Measurements from ENCODE around the gene PRR15L.
"Not testable (repeated sequence)": the region's sequence is repeated elsewhere in the genome, so short reads cannot be mapped to it uniquely, and the experiment has no call there.

Gene PRR15L

DNA sequence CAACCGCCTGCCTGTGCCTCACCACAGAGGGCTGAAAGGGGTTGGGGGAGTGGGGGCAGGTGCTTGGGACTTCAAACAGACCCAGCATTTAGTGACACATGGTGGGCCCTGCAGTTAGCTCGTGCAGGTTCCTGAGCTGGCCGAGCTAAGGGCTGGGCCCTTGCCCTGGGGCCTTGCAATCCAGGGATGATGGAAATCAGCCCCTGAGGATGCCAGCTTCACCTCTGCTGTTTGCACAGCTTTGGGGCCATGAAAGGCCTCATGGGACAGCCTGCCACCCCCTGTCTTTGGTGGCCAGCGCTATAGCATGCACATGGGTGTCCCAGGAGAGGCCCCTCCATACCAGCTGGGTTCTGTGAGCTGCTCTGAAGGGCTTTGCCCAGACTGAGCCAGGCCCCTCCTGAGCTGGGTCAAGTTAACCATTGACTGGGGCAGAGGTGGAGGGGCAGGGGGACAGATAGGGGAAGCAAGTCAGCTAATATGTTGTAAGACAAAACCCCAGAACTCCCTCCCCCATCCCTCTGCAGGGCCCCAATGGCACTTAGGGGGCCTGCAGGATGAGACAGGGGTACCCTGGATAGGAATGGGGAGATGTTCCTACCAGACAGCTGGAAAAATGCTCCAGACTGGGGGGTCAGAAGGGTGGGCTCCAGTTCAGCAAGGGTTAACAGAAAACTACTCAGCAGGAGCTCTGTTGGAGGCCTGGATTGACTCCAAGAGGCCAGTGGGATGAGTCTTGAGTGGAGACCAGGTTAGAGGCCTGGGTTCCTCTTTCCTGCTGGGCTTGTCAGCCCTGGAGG, 692 bp downstream of the PRR15L start:
- peak; percentile 46 for DNase-seq

DNA sequence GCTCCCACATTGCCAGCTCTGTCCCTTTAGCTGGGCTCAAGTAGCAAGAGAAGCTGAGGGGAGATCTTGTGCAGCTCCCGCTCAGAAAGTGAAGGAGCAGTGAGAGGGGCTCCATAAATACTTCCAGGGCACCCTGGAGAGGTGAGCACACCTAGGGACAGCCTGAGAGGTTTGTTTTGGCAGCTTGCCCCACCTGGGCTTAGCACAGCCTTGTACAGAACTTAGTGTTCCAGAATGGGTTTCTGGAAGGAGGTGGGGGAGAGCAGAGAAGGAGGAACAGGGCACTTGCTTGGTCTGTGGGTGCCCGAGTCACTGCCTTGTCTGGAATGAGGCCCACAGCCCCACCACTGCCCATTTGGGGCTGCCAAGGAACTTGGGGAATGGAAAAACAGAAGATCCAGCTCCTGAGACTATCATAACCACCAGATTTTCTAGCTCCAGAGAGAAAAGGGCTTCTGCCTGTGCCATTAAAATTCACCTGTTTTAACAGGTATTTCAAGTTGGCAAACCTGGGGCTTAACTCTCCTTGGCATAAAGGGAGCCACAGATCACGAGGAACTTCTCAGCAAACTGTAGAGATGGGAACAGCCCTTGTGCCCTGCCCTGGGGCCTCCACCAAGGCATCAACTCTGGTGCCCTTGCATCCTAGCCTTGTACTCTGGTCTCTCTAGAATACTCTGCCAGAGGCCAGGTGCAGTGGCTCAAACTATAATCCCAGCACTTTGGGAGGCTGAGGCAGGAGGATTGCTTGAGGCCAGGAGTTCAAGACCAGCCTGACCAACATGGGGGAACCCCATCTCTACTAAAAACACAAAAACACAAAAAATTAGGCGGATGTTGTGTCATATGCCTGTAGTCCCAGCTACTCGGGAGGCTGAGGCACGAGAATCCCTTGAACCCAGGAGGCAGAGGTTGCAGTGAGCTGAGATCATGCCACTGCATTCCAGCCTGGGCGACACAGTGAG, 1.9 kb downstream of the PRR15L start:
- DNase-seq, result peak; percentile 66

DNA sequence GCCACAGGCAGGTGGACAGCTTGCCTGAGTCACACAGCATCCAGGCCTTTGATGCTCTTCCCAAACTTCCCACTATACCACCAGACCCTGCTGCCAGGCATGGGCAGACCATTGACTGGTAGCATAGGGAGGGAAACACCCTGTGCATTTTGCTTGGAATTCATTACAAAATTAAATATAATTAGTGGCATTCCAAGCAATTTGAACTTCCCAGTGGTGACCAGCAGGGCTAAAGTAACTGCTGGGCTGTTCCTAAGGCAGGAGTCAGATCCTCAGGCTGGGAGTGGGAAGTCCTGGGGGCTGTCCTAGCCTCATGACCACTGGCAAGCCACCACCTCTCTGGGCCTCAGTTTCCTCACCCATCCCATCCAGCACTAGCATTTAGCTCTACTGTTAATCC, 3.8 kb downstream of the PRR15L start:
- DNase-seq, result no peak

DNA sequence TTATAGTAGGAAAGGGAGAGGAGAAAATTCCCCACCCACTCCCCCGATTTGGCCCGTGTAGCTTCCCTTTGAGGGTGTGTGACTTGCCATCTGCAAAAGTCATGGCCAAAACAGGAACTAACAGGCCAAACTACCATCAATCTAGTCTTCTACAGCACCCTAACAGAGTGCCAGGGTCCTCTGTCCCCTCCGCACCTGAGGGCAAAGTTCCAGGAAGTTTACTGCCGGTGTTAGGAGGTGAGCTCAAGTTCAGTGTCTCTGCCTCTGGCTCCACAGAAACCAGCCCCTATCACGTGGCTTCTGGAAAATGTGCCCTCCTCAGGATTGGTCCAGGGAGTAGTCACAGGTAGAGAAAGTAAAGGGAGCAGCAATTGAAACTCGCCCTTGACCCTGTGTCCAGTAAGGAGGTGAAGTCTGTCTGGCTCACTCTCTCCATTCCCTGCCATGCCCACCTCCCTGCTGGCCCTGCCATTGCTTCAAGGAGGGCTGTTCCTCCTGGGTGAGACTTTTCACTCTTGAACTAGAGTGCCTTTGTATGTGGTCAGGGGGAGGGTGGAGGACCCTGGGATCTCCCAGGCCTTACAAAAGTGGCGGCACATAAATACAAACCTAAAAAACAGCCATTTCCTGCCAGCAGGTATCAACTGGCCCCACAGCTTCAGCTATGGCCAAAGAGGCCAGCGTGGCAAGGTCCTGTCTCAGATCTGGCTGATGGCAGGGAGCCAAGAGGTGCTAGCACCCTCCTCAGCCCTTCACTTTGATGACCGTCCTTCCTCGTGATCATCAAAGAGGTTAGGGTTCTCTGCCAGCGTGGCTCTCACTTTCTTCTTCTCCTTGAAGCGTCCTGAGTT, 5.3 kb downstream of the PRR15L start:
- DNase-seq, result no peak

DNA sequence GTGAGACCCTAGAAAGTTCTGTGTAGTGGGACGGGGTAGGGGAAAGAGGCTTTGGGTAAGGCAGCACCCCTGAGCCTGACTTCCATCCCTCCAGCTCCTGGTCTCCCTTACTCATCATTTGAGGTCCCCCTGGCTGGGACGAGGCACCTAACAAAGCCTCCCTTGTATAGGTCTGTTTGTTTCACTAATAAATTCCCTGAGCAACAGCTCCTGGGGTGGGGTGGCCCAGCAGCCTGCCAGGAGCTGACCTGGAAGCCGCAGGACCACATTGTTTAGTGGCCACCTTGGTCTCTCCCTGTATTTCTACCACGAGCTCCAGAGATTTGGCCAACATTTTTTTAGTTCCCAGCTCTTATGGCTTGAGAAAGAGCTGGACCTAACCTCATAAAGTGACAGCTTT, 7.2 kb downstream of the PRR15L start:
- DNase-seq, result no peak

DNA sequence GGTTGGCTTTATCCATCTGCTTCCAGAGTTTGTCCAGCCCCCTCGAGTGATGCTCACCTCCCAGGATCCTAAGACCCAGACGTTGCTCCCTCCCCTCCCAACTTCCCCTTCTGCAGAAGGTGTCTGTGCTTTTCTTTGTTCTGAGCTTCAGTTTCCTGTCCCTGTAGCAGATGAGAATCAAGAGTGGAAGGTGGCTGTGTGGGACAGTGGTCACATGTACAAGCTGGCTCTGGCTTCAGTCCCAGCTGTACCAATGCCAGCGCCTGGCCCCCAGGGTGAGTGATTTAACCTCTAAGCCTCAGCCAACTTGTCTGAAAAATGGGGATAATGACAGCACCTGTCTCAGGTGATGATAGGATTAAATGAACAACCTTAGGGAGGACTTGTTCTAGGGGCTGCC, 7.7 kb downstream of the PRR15L start:
- peak; percentile 4 for DNase-seq

DNA sequence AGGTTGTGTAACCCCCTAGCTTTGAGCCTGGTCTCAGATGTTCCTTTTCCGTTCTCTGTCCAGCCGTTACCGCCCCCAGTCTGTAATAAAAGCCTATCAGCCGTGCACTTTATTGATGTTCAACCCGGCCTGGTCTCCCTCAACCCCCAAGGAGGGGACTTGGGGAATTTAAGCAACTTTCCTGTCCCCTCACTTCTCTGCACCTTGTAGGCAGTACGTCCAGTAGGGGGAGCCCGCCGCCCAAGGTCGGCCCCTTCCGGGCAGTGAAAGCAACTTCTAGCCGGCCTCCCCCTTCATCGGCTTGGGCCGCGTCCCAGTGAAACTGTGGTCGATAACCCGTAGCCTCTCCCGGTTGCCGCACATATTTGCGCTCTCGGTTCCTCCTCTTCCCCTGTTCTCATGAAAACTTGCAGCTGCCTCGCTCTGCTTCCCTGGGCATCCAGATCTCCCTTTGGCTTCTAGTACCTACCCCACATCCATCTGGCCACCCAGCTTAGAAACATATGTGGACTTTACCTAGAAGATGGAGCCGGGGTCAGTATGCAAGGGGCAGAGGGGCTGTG, 8.4 kb downstream of the PRR15L start:
- peak; percentile 66 for DNase-seq

DNA sequence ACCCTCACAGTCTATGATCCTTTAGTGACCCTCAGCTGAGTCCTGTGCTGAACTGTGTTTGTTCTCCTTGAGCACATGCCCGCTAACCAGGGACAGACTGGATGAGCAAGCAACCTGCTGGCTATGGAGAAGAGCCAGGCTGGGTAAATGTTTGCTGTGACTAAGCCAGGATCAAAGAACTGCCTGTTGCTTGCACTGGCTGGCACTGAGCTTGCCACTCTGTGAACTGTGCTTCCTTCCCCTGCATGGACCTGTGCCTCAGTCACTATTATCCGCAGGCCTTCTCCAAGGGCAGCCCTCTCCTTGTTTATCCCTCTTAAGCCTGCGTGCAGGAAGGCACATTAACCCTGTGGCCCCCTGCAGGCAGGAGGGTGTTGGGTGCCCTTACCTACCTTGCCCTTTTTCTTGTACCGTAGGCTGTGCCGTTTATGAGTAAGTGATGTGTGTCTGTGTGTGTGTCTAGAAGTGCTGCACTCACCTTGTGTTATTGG, 8.9 kb downstream of the PRR15L start:
- DNase-seq, result no peak

DNA sequence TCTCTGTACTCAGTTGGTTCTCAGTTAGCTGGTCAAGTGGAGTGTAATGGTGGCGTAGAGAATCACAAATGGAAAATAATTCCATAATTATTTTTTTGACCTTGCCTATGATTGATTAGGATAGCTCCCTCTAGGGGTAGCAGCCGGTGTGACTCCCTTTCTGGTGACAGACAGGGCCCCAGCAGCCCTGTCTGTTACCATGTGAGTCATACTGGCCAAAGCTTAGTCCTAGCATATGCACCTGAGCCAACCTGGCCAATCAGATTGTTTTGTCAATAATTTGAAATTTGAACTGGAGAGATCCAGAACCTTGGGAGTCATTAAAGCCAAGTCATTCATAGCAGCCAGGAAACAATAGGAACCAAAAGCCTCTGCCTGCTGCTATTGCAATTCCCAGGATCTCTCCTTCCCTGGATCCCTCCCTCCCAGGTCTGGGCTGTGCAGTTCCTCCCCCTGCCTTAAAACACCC, 10.7 kb downstream of the PRR15L start:
- peak; percentile 90 for DNase-seq

DNA sequence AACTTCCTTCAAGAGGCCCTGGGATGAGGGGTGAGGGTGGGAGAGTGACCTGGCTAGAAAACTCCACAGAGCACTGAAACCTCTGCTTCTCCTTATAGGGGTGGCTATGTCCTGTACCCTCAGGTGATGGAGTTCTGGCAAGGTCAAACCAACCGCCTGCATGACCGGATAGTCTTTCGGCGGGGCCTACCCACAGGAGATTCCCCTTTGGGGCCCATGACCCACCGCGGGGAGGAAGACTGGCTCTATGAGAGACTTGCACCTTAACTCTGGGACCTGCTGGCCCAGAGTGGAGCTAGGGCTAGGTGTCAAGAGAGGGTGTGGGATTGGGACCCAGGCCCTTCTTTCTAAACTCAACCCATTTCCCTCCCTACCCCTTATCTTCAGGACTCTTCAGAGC, 11.2 kb downstream of the PRR15L start:
- DNase-seq, result no peak

DNA sequence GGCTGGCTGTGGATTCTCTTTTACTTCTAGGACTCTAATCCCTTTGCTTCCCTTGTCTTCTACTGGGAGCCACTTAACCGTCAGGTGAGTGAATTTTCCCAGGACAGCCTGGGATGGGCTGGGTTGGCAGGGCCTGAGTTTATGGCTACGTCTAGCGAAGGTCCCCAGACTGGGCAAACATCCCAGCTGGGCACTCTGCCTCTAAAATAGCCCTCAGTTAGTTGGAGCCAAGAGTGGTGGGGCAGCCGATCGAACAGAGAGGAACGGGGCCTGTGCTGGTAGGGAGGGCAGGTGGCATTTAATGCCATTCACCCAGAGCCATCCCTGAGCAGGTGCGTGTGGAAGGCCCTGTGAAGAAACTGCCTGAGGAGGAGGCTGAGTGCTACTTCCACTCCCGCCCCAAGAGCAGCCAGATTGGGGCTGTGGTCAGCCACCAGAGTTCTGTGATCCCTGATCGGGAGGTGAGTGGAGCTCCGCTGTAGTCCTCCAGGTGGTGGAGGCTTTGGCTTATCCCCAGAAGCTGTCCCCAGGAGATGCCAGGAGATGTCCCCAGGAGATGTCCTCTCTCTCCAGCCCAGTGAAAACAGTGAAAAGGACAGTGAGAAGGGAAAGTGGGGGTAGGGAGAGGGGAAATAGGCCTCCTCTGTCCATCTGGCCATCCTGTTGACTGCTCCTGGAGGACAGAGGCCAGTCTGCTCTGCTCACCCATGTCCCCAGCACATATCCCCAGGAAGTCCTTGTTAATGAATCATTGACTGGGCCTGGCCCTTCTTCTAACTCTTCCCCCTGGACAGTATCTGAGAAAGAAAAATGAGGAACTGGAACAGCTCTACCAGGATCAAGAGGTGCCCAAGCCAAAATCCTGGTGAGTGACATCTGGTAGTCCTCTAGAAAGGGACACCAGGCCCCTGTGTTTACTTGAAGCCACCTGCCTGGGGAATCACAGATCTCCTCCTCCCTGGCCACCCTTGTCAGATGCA, 11.9 kb downstream of the PRR15L start:
- no peak for DNase-seq

DNA sequence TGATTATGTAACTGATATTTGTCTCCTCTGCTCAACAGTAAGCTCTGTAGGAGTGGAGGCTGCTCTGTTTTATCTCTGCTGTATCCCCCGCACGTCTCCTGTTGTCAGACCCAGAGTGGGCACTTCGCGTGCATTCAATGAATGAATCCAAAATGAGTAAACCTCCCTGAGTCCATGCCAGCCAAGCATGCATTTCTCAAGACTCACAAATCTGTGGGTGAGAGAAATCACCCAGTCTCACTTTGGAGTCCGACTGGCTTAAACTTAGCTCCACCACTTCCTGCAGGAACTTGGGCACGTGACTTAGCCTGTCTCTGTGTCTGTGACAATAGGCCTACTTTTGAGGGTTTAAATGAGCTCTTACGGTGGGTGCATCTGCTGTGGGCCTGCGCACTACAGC, 12.6 kb downstream of the PRR15L start:
- no peak for DNase-seq

DNA sequence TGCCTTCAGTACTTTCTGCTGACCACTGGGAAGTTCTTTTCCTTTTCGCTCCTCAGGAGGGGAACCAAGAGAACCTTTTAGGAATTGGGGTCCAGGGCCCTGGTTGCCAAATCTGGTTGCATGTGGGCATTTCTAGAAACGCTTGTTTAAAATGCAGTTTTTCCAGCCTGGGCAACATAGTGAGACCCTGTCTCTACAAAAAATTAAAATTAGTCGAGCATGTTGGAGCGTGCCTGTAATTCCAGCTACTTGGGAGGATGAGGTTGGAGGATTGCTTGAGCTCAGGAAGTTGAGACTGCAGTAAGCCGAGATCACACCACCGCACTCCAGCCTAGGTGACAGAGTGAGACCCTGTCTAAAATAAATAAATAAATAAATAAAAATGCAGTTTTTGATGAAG, 15.1 kb downstream of the PRR15L start:
- no peak for DNase-seq

DNA sequence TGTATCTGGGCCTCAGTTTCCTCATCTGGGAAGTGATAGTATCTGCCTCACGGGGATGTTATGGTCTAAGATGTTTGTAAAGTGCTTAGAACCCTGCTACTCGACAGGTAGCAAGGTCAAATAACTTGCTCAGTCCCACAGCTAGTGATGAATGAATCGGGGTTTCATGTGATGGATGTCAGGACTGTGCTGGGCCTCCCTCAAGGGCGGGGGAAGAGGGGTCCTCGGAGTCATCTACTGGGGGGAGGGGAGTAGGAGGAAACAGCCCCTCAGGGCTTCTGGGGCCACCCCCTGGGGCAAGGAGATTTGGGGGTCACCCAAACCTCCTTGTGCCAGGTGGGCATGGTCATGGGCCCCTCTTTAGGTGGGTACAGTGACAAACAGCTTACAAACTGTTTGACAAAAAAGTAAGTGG, 15.6 kb downstream of the PRR15L start:
- no peak for DNase-seq

DNA sequence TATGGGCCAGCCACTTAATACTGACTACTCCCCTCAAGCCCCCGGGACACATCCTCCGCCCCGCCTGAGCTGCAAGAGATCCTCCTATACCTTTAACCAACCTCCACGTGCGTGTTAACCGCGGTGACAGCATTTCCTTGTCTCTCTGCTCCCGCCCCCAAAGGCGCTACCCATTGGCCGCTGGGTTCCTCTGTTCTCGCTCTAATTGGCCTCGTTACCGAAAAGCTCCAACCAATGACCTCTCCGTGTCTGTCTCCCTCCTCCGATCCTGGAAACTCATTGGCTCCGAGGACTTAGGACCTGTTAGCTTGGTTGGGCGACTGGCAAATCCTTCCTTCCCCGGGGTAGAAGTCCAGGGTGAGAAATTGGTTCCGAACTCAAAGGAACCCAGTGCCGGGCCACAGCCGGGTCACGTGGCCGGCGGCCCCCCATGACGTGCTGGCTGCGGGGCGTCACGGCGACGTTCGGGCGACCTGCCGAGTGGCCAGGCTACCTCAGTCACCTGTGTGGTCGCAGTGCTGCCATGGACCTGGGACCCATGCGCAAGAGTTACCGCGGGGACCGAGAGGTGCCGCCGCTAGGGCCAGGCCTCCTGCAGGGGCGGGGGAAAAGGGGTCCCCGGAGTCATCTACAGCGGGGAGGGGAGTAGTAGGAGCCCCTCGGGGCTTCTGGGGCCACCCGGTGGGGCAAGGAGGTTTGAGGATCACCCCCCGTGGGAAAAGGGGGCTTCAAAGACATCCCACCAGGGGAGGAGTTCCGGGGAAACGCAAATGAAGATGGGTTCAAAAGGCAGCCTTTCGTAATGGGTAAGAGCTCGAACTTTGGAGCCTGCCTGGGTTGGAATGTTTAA, 16.2 kb downstream of the PRR15L start, which contains the start of gene PNPO:
Gene PNPO, plus strand, starts transcription at position 326 of the 850 bp plus-strand sequence. Its CDS starts 105 bp downstream, at position 431.
- DNase-seq, result peak; percentile 97

DNA sequence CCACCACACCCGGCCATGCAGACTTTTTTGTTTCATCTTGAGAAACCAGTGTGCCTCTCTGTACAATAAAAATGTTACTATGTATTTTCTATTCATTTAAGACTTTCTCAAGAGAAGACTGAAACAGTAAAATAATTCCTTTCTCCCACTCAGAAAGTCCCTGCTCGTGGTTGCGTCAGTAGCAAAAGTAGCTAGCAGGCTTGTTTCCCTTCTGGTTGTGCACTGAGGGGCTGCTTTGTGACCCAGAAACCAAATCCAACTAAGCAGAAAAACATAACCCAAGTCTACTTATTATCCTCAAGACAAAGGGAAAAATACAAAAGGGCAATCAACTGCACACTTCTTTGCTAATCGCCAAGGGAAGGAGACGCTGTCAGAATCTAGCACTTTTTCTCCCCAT, 19.7 kb downstream of the PRR15L start:
- DNase-seq, result no peak

DNA sequence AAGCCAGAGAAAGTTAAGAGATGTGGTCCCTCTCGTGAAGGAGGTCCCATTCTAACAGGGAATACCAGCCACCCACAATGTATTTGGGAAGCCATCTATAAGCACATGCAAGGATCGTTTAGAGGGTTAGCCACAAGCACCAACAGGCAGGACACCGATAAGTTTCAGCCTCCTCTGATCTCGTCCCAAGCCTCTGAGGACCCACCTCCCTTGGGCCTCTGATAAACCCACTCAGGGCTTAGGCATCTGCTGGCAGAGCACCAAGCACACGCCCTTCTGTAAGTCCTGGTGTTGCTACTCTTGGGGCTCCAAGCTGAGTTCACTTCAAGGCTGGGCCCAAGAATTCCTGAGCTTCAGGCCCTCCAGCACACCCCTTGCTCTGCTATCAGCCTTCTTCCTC, 21.7 kb downstream of the PRR15L start:
- DNase-seq, result no peak

DNA sequence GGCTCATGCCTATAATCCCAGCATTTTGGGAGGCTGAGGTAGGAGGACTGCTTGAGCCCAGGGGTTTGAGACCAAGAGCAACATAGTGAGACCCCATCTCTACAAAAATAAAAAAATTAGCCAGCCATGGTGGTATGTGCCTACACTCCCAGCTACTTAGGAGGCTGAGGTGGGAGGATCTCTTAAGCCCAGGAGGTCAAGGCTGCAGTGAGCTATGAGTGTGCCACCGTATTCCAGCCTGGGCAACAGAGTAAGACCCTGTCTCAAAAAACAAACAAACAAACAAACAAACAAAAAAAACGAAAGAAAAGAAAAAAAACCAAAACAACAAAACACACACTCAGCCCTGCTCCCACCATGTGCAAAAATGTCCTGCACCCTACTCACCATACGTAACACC, 22.2 kb downstream of the PRR15L start:
- not testable (repeated sequence) for DNase-seq

DNA sequence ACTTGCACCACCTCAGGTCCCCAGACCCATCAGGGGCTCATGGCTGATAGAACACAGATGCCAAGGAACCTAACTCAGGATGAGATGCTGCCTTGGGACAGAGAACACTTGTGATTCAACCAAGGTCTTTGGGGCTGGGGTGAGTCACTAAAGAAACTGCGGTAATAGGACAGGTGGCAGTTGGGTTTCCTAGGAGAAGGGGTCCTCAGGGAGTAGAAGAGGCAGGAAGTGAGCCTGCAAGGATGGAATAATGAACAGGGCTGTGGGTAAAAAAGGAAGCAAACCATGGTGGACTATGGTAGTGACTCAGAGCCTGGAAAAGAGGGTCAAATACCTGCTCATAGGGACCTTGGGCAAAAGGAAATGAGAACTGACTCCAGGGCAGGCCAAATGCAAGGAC, 22.8 kb downstream of the PRR15L start:
- DNase-seq, result no peak

DNA sequence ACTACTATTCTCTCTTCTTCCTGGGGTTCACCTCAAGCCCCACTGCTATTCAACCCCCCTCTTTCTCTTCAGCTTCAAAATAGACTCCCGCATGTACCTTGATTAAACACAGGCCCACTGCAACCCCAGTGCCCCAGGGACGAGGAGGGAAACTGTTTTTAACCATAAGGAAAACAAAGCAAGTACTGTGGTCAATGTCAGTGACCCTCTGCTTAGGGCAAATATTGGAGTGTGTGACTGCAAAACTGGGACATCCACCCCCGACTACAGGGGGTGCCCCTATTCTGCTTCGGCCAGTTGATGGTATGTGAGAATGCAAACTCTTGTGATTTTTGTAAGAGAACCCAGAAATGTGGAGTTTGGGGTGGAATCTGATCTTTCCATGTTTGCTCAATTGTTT, 25.8 kb downstream of the PRR15L start:
- no peak for DNase-seq

Measured in NCI-H2029 (cell line).